Gastroesophageal sphincter (tissue), 3 donors: Measurements from ENCODE around the gene PDF.

Experiments
- EP300 ChIP-seq: sonication (generic); formaldehyde crosslinking; IDR thresholded peaks from one replicate; pipeline ENCODE4 v1.6.1; 2017; ENCODE audit warnings: antibody characterized with exemption, mild to moderate bottlenecking
- POLR2A ChIP-seq, 2 donors: fragments of 450-650 bp; IDR thresholded peaks; one replicate each; pipeline ENCODE4 v1.6.1; 2017; ENCODE audit warnings: antibody characterized with exemption in 2 of 2, mild to moderate bottlenecking in 2 of 2, moderate library complexity in 1 of 2
- POLR2AphosphoS5 ChIP-seq: sonication (generic); formaldehyde crosslinking; IDR thresholded peaks from one replicate; pipeline ENCODE4 v1.6.1; 2017; ENCODE audit warnings: antibody characterized with exemption
- TF ChIP-seq, protein P1 (sequence below), 4 experiments: fragments of 200-600 bp in 2 of 4; fragments of 450-650 bp in 2 of 4; sonication (generic) in 1 of 4; IDR thresholded peaks; one replicate each; pipeline ENCODE4 v1.5.1; 2017 to 2019; ENCODE audit warnings: antibody characterized with exemption in 4 of 4, mild to moderate bottlenecking in 2 of 4, moderate library complexity in 2 of 4

DNA sequence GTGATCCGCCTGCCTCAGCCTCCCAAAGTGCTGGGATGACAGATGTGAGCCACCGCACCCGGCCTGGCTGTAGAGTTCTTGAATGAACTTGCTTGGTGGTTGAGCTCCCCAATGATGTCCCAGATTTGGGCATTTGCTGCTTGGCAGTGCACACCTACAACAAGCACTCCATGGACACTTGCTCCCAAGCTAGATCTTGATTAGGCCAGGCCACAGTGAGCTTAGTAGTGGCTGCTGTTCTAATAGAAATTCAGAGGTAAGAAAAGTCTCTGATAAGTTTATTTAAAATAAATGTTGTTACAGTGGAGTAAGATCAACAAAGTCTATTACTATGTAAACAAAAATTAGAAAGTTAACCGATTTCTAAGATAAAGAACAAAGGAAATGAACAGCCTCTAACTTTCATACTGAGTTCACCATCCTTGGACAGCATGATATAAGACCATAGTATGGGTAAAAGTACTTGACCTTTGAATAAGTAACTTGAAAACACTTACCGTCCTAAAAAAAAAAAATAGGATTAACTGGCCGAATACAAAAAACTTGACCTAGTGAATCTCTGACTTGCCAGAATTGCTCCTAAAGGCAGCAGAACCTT, 20.2 kb upstream of the PDF start:
- TF ChIP-seq, protein P1, sequence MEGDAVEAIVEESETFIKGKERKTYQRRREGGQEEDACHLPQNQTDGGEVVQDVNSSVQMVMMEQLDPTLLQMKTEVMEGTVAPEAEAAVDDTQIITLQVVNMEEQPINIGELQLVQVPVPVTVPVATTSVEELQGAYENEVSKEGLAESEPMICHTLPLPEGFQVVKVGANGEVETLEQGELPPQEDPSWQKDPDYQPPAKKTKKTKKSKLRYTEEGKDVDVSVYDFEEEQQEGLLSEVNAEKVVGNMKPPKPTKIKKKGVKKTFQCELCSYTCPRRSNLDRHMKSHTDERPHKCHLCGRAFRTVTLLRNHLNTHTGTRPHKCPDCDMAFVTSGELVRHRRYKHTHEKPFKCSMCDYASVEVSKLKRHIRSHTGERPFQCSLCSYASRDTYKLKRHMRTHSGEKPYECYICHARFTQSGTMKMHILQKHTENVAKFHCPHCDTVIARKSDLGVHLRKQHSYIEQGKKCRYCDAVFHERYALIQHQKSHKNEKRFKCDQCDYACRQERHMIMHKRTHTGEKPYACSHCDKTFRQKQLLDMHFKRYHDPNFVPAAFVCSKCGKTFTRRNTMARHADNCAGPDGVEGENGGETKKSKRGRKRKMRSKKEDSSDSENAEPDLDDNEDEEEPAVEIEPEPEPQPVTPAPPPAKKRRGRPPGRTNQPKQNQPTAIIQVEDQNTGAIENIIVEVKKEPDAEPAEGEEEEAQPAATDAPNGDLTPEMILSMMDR (IDR thresholded peaks at IDR 0.05): no peak
- TF ChIP-seq EP300 (no peak), POLR2AphosphoS5 (no peak), POLR2A (IDR thresholded peaks at IDR 0.05) (no peak)
